WTC11 (cell line): Measurements from ENCODE around the gene MRPL11. TPM values are rescaled to one million over a fixed set of nuclear protein-coding genes. Genes with fewer than 3 reads are reported as not detected.

ENCODE experiments used
- ATAC-seq: fragments of 200-7000 bp; cut with Tn5 transposase; 2 replicates; pipeline ENCODE4 v1.10.0; 2021; ENCODE audit warnings: mild to moderate bottlenecking, moderate library complexity
- CTCF ChIA-PET: fragments of 300-600 bp; sonication (Branson Sonifier 250); formaldehyde crosslinking; loops from one replicate; lab custom pipeline; 2021; ENCODE audit warnings: antibody characterized with exemption; lab: Charles Lee
- POLR2A ChIA-PET: fragments of 350-600 bp; sonication (Branson Sonifier 250); formaldehyde crosslinking; loops from one replicate; lab custom pipeline; 2021; ENCODE audit warnings: antibody characterized with exemption; lab: Charles Lee
- DNase-seq: peaks from one replicate; pipeline ENCODE4 v3.0.0; 2021; ENCODE audit warnings: low spot score
- H3K27ac Mint-ChIP-seq: 2 replicates; pipeline ENCODE4 v1.8.0; 2021; ENCODE audit warnings: mixed read lengths
- H3K27me3 Mint-ChIP-seq: 2 replicates; pipeline ENCODE4 v1.8.0; 2021; ENCODE audit warnings: low read depth, mild to moderate bottlenecking, moderate library complexity, mixed read lengths
- H3K36me3 Mint-ChIP-seq: 2 replicates; pipeline ENCODE4 v1.8.0; 2021; ENCODE audit warnings: mixed read lengths
- H3K4me1 Mint-ChIP-seq: 2 replicates; pipeline ENCODE4 v1.8.0; 2022; ENCODE audit warnings: mixed read lengths
- H3K4me3 Mint-ChIP-seq: 2 replicates; pipeline ENCODE4 v1.8.0; 2021; ENCODE audit warnings: mild to moderate bottlenecking, moderate library complexity, mixed read lengths
- H3K9me3 Mint-ChIP-seq: 2 replicates; pipeline ENCODE4 v1.8.0; 2021; ENCODE audit warnings: mixed read lengths
- ELF4 ChIP-seq: sonication (generic); formaldehyde crosslinking; IDR thresholded peaks from 2 replicates; pipeline ENCODE4 v1.8.1; 2022; ENCODE audit warnings: low read depth, mild to moderate bottlenecking, moderate library complexity, missing genetic modification reagents
- FOXK1 ChIP-seq: sonication (generic); formaldehyde crosslinking; IDR thresholded peaks from 2 replicates; pipeline ENCODE4 v1.8.0; 2022; ENCODE audit warnings: mild to moderate bottlenecking, moderate library complexity, missing genetic modification reagents
- HMGXB4 ChIP-seq: sonication (generic); formaldehyde crosslinking; IDR thresholded peaks from 2 replicates; pipeline ENCODE4 v1.8.1; 2023; ENCODE audit warnings: mild to moderate bottlenecking, moderate library complexity, missing genetic modification reagents
- JUN ChIP-seq: sonication (generic); formaldehyde crosslinking; IDR thresholded peaks from 2 replicates; pipeline ENCODE4 v1.8.0; 2023; ENCODE audit warnings: mild to moderate bottlenecking, missing genetic modification reagents
- MXD4 ChIP-seq: fragments of 250-450 bp; sonication (Bioruptor Pico); IDR thresholded peaks from 2 replicates; pipeline ENCODE4 v1.8.0; 2021; ENCODE audit warnings: mild to moderate bottlenecking, moderate library complexity, borderline replicate concordance
- OVOL2 ChIP-seq: fragments of 250-450 bp; sonication (Bioruptor Pico); IDR thresholded peaks from 2 replicates; pipeline ENCODE4 v1.9.0; 2021; ENCODE audit warnings: mild to moderate bottlenecking, borderline replicate concordance
- TEAD1 ChIP-seq: sonication (generic); formaldehyde crosslinking; IDR thresholded peaks from 2 replicates; pipeline ENCODE4 v1.8.0; 2022; ENCODE audit warnings: mild to moderate bottlenecking, missing genetic modification reagents
- ZBTB21 ChIP-seq: sonication (generic); formaldehyde crosslinking; IDR thresholded peaks from 2 replicates; pipeline ENCODE4 v1.8.1; 2023; ENCODE audit warnings: mild to moderate bottlenecking, missing genetic modification reagents, borderline replicate concordance
- ZBTB43 ChIP-seq: sonication (generic); formaldehyde crosslinking; IDR thresholded peaks from 2 replicates; pipeline ENCODE4 v1.8.1; 2023; ENCODE audit warnings: mild to moderate bottlenecking, missing genetic modification reagents
- ZNF423 ChIP-seq: fragments of 250-450 bp; sonication (Bioruptor Pico); IDR thresholded peaks from 2 replicates; pipeline ENCODE4 v2.1.2; 2022; ENCODE audit warnings: mild to moderate bottlenecking, moderate library complexity
- total RNA-seq: library from RNA; stranded (reverse); gene quantifications from 3 replicates; pipeline ENCODE4 v1.2.3, GENCODE V29; 2021
- TF ChIP-seq, protein P1 (sequence below): sonication (generic); formaldehyde crosslinking; IDR thresholded peaks from 2 replicates; pipeline ENCODE4 v1.8.1; 2022; ENCODE audit warnings: low read depth, mild to moderate bottlenecking, moderate library complexity, missing genetic modification reagents, borderline replicate concordance
- TF ChIP-seq, protein P2 (sequence below): fragments of 250-450 bp; sonication (Bioruptor Pico); IDR thresholded peaks from 2 replicates; pipeline ENCODE4 v1.9.0; 2021; ENCODE audit warnings: mild to moderate bottlenecking

MRPL11 gene
- total RNA-seq, 1 experiment from 2014 or later, result 137 TPM

DNA sequence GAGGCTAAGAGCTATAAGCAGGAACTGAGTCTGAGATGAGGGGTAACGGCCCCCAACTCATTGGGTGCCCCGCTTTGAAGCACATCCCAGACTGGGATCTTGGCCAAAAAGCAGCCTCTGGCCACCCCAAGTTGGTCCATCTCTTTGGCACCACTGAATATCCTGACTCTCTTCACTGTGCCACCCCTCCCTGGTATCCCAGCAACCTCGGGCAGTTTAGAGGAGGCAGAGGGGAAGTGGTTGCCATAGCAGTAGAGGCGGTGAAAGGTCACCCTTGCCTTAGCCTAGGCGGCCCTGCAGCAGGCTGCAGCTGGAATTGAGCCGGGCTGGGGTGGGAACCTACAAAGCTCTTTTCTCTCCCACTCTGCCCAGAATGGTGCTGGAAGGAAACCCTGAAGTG lies 29.1 kb upstream of the MRPL11 start:
- H3K4me1 Mint-ChIP-seq, result peaks cover 41% of the 10 kb centered on the region
- no peak for ATAC-seq
- ChIA-PET CTCF (interaction anchor here (1.8 to 3.5 kb wide), 5 partner anchors 12 to 210 kb away, joined by 5 to 52 read pairs (median 20); partner anchors contain the start of genes DPP3, MRPL11 and RBM4B), POLR2A (interaction anchor here (3.5 kb wide), 1 partner anchor 12 kb away, joined by 22 read pairs; the partner anchor contains the start of gene DPP3)
- no peaks in the 10 kb centered on the region; the same call in 1 of the 2 replicates for H3K27me3 Mint-ChIP-seq
- peaks cover 7% of the 10 kb centered on the region; the same call in 1 of the 2 replicates for H3K36me3 Mint-ChIP-seq
- TF ChIP-seq, protein P1, sequence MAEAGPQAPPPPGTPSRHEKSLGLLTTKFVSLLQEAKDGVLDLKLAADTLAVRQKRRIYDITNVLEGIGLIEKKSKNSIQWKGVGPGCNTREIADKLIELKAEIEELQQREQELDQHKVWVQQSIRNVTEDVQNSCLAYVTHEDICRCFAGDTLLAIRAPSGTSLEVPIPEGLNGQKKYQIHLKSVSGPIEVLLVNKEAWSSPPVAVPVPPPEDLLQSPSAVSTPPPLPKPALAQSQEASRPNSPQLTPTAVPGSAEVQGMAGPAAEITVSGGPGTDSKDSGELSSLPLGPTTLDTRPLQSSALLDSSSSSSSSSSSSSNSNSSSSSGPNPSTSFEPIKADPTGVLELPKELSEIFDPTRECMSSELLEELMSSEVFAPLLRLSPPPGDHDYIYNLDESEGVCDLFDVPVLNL (CRISPR knock-in tag), result no peak
- TF ChIP-seq ZNF423 (CRISPR knock-in tag), result no peak
- TF ChIP-seq ELF4, result no peak
- TF ChIP-seq TEAD1 (CRISPR knock-in tag), result no peak
- no peak for TF ChIP-seq ZBTB43 (CRISPR knock-in tag)
- peak overlapping the region; percentile 83 for H3K4me3 Mint-ChIP-seq
- H3K27ac Mint-ChIP-seq, result no peak overlapping the region
- DNase-seq, result no peak
- peaks cover 10% of the 10 kb centered on the region for H3K9me3 Mint-ChIP-seq

DNA sequence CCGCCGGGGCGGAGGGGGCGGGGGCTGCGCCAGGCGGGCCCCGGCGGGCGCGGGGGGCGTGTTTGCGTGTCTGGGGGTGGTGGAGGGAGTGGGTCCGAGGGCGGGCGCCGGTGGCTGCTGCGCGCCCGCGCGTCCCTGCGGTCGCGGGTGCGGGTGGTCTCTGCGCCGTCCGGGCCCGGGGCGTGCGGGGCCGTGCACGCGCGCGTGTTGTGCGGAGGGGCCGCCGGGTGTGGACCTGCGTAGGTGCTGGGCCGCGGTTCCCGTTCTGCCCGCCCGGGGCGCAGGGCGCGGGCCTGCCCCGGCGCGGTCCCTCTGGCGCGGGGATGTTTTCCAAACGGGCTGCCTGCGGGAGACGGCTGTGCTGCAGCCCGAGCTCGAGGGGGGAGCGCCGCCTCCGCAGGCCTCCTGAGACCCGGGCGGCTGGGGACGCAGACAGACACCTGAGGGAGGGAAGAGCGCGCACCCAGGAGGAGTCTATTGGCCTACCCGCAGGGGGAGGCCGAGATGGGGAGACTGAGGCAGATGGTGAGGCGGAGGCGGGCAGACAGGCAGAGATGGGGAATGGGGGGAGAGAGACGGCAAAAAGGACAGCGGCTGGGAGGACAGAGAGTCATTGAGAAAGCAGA lies 28.5 kb upstream of the MRPL11 start:
- no peak overlapping the region for H3K27ac Mint-ChIP-seq
- peaks cover 16% of the 10 kb centered on the region for H3K9me3 Mint-ChIP-seq
- CTCF ChIA-PET, result interaction anchor here (0.5 to 3.5 kb wide), 24 partner anchors 9 to 492 kb away, joined by 3 to 52 read pairs (median 6); partner anchors contain the start of genes CCDC87, CCS, DPP3 and MRPL11
- ATAC-seq, result peak; percentile 6
- H3K27me3 Mint-ChIP-seq, result no peaks in the 10 kb centered on the region; the same call in 1 of the 2 replicates
- TF ChIP-seq OVOL2 (CRISPR knock-in tag), result no peak
- TF ChIP-seq MXD4 (CRISPR knock-in tag), result no peak
- TF ChIP-seq JUN (CRISPR knock-in tag), result no peak
- TF ChIP-seq ZBTB21 (CRISPR knock-in tag), result no peak
- TF ChIP-seq, protein P2, sequence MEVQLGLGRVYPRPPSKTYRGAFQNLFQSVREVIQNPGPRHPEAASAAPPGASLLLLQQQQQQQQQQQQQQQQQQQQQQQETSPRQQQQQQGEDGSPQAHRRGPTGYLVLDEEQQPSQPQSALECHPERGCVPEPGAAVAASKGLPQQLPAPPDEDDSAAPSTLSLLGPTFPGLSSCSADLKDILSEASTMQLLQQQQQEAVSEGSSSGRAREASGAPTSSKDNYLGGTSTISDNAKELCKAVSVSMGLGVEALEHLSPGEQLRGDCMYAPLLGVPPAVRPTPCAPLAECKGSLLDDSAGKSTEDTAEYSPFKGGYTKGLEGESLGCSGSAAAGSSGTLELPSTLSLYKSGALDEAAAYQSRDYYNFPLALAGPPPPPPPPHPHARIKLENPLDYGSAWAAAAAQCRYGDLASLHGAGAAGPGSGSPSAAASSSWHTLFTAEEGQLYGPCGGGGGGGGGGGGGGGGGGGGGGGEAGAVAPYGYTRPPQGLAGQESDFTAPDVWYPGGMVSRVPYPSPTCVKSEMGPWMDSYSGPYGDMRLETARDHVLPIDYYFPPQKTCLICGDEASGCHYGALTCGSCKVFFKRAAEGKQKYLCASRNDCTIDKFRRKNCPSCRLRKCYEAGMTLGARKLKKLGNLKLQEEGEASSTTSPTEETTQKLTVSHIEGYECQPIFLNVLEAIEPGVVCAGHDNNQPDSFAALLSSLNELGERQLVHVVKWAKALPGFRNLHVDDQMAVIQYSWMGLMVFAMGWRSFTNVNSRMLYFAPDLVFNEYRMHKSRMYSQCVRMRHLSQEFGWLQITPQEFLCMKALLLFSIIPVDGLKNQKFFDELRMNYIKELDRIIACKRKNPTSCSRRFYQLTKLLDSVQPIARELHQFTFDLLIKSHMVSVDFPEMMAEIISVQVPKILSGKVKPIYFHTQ (CRISPR knock-in tag), result no peak
- no peak for TF ChIP-seq FOXK1 (CRISPR knock-in tag)
- TF ChIP-seq HMGXB4 (CRISPR knock-in tag), result peak; percentile 51; the same call in 1 of the 2 replicates
- TF ChIP-seq, all 79 proteins: peak for 1
- peaks cover 12% of the 10 kb centered on the region; the same call in 1 of the 2 replicates for H3K36me3 Mint-ChIP-seq
- peak; percentile 57 for DNase-seq
- H3K4me3 Mint-ChIP-seq, result peak overlapping the region; percentile 83
- POLR2A ChIA-PET, result interaction anchor here (0.5 to 3.5 kb wide), 6 partner anchors 13 to 1375 kb away, joined by 3 to 22 read pairs (median 6); partner anchors contain the start of genes DPP3, MRPL11, RBM4B and YIF1A
- peaks cover 41% of the 10 kb centered on the region for H3K4me1 Mint-ChIP-seq
